B cell (primary cell): Measurements from ENCODE around the gene DAB1. TPM values are rescaled to one million over a fixed set of nuclear protein-coding genes. Genes with fewer than 3 reads are reported as not detected.

Experiments used
- ATAC-seq: fragments of 200-7000 bp; cut with Tn5 transposase; one replicate; pipeline ENCODE4 v1.10.0; 2021; ENCODE audit warnings: low read depth, mild to moderate bottlenecking, moderate number of reproducible peaks, moderate library complexity
- CTCF ChIA-PET: fragments of 350-600 bp; sonication (Branson Sonifier 250); formaldehyde crosslinking; loops from one replicate; lab custom pipeline; 2021; ENCODE audit warnings: antibody characterized with exemption, inconsistent platforms; lab: Charles Lee
- POLR2A ChIA-PET: fragments of 350-600 bp; sonication (Branson Sonifier 250); formaldehyde crosslinking; loops from one replicate; lab custom pipeline; 2021; ENCODE audit warnings: antibody characterized with exemption; lab: Charles Lee
- DNase-seq: peaks from one replicate; pipeline ENCODE4 v3.0.0; 2013
- H2AFZ ChIP-seq: 2 replicates; pipeline ENCODE4 v1.6.1; 2012; ENCODE audit warnings: mild to moderate bottlenecking, low read depth, low read length; ENCODE audit not compliant: insufficient read depth, poor library complexity, severe bottlenecking
- H3K27ac ChIP-seq, 2 donors: 1 replicate in 1 of 2; 2 replicates in 1 of 2; pipeline ENCODE4 v1.5.1; 2012 to 2013; ENCODE audit warnings: low read length in 2 of 2, mild to moderate bottlenecking in 2 of 2, moderate library complexity in 1 of 2
- H3K27me3 ChIP-seq, 4 experiments: fragments of 200-600 bp in 1 of 4; sonication (generic) in 1 of 4; replicated peaks in 1 of 4; 1 replicate in 2 of 4; 2 replicates in 2 of 4; pipeline versions ENCODE4 v1.6.1 to v1.7.0; 2013 to 2016; ENCODE audit warnings: low read length in 3 of 4, mild to moderate bottlenecking in 2 of 4, mixed read lengths in 1 of 4, moderate library complexity in 1 of 4; ENCODE audit not compliant: insufficient read depth in 4 of 4, control insufficient read depth in 3 of 4; ENCODE audit errors: control extremely low read depth in 1 of 4
- H3K36me3 ChIP-seq, 2 experiments: replicated peaks in 1 of 2; 1 replicate in 1 of 2; 2 replicates in 1 of 2; pipeline versions ENCODE4 v1.6.1 to v1.7.1; 2013; ENCODE audit warnings: low read length in 1 of 2; ENCODE audit not compliant: insufficient read depth in 2 of 2, control insufficient read depth in 1 of 2; ENCODE audit errors: control extremely low read depth in 1 of 2, extremely low read depth in 1 of 2
- H3K4me1 ChIP-seq, 2 donors: fragments of 200-600 bp in 1 of 2; sonication (generic) in 1 of 2; 1 replicate in 1 of 2; 2 replicates in 1 of 2; pipeline versions ENCODE4 v1.5.1 to v1.6.1; 2013 to 2017; ENCODE audit warnings: low read length in 2 of 2; ENCODE audit not compliant: control insufficient read depth in 2 of 2, insufficient read depth in 2 of 2
- H3K4me2 ChIP-seq: replicated peaks from 2 replicates; pipeline ENCODE3; 2012; ENCODE audit warnings: mild to moderate bottlenecking, low read depth, low read length; ENCODE audit not compliant: poor library complexity, severe bottlenecking
- H3K4me3 ChIP-seq, 5 experiments: fragments of 200-600 bp in 1 of 5; sonication (generic) in 1 of 5; 1 replicate in 3 of 5; 2 replicates in 2 of 5; pipeline versions ENCODE4 v1.5.1 to v1.7.0; 2011 to 2016; ENCODE audit warnings: low read length in 4 of 5, mild to moderate bottlenecking in 4 of 5, low read depth in 2 of 5, control low read depth in 1 of 5, moderate library complexity in 1 of 5; ENCODE audit not compliant: insufficient read depth in 1 of 5; ENCODE audit errors: control extremely low read depth in 1 of 5, extremely low read depth in 1 of 5
- H3K79me2 ChIP-seq: fragments of 200-600 bp; sonication (generic); one replicate; pipeline ENCODE4 v1.6.0; 2016; ENCODE audit warnings: low read length; ENCODE audit not compliant: control insufficient read depth, insufficient read depth
- H3K9ac ChIP-seq: fragments of 200-600 bp; sonication (generic); 2 replicates; pipeline ENCODE4 v1.6.1; 2017; ENCODE audit warnings: mild to moderate bottlenecking, low read length, moderate library complexity
- H3K9me3 ChIP-seq, 3 donors: one replicate each; pipeline versions ENCODE4 v1.6.1 to v1.7.1; 2013; ENCODE audit warnings: low read length in 2 of 3; ENCODE audit not compliant: control insufficient read depth in 2 of 3, insufficient read depth in 1 of 3; ENCODE audit errors: control extremely low read depth in 1 of 3
- H4K20me1 ChIP-seq: 2 replicates; pipeline ENCODE4 v1.6.0; 2012; ENCODE audit warnings: mild to moderate bottlenecking, low read length; ENCODE audit not compliant: insufficient read depth, control insufficient read depth, poor library complexity, severe bottlenecking
- H3K27ac Mint-ChIP-seq: one replicate; pipeline ENCODE4 v1.8.0; 2021; ENCODE audit warnings: mixed read lengths
- H3K27me3 Mint-ChIP-seq: one replicate; pipeline ENCODE4 v1.8.0; 2021; ENCODE audit warnings: mixed read lengths
- H3K4me1 Mint-ChIP-seq: one replicate; pipeline ENCODE4 v1.8.0; 2021; ENCODE audit warnings: mixed read lengths
- H3K4me3 Mint-ChIP-seq: one replicate; pipeline ENCODE4 v1.8.0; 2021; ENCODE audit warnings: mixed read lengths
- H3K9me3 Mint-ChIP-seq: one replicate; pipeline ENCODE4 v1.8.0; 2022; ENCODE audit warnings: mixed read lengths; ENCODE audit not compliant: insufficient read depth
- CTCF ChIP-seq: fragments of 200-600 bp; IDR thresholded peaks from one replicate; pipeline ENCODE4 v1.8.0; 2022; ENCODE audit warnings: antibody characterized with exemption, mild to moderate bottlenecking
- EZH2 ChIP-seq: IDR thresholded peaks from 2 replicates; pipeline ENCODE4 v1.6.1; 2012; ENCODE audit warnings: borderline replicate concordance, low read depth, mild to moderate bottlenecking, moderate library complexity, low read length; ENCODE audit not compliant: insufficient read depth, poor library complexity, severe bottlenecking
- WGBS: methylation state at CpG from one replicate; pipeline ENCODE4 v1.1.5; 2013; ENCODE audit warnings: missing lambda C conversion rate; ENCODE audit not compliant: insufficient coverage; 5-methylcytosine and 5-hydroxymethylcytosine counted together
- intact Hi-C: fragments of 100-400 bp; cut with micrococcal nuclease; formaldehyde crosslinking; loops from one replicate; pipeline ENCODE4 v1.10.0; 2022
- polyA plus RNA-seq: library from polyadenylated mRNA; depleted of rRNA; stranded (reverse); fragments of >200 nt; gene quantifications from 2 replicates; pipeline ENCODE4 v1.2.3, GENCODE V29; 2012
- total RNA-seq, 2 donors: library from RNA; stranded (reverse); fragments of 120-200 nt in 1 of 2; gene quantifications; 1 replicate in 1 of 2; 2 replicates in 1 of 2; pipeline versions ENCODE4 v1.2.3 to v1.2.4, GENCODE V29; 2013 to 2022

DAB1 gene
- total and polyA plus RNA-seq, 2 donors (not counting 1 experiment from before 2014, with no cell fraction given) = not detected

GRCh38 chr1:57294177-57294576 is 129.7 kb downstream of the DAB1 start:
- Histone ChIP-seq H3K9me3 (no peaks in the 10 kb centered on the region), H3K27ac (no peak overlapping the region), H3K27me3 (no peaks in the 10 kb centered on the region), H3K4me3 (no peak overlapping the region), H4K20me1 (no peaks in the 10 kb centered on the region), H3K4me1 (no peaks in the 10 kb centered on the region), H3K9ac (no peak overlapping the region), H3K79me2 (no peaks in the 10 kb centered on the region), H3K4me2 (no peak overlapping the region), H3K36me3 (no peaks in the 10 kb centered on the region), H2AFZ (no peak overlapping the region)
- H3K9me3 Mint-ChIP-seq = no peaks in the 10 kb centered on the region
- POLR2A ChIA-PET = no interaction called here
- DNase-seq (no peak), ATAC-seq (no peak)
- no peak overlapping the region for H3K4me3 Mint-ChIP-seq
- H3K27ac Mint-ChIP-seq = no peak overlapping the region
- H3K27me3 Mint-ChIP-seq = peaks cover 9% of the 10 kb centered on the region
- TF ChIP-seq CTCF = no peak
- TF ChIP-seq EZH2 = no peak
- intact Hi-C loops = no loop called here
- CTCF ChIA-PET = interaction anchor here (1.1 kb wide), 1 partner anchor 18 kb away, joined by 3 read pairs; no protein-coding TSS in a partner anchor
- H3K4me1 Mint-ChIP-seq = no peaks in the 10 kb centered on the region

GRCh38 chr1:57293214-57293613 is 130.6 kb downstream of the DAB1 start:
- H3K27ac Mint-ChIP-seq = no peak overlapping the region
- Histone ChIP-seq H3K4me3 (no peak overlapping the region), H3K36me3 (no peaks in the 10 kb centered on the region), H4K20me1 (no peaks in the 10 kb centered on the region), H3K27me3 (no peaks in the 10 kb centered on the region), H2AFZ (no peak overlapping the region), H3K4me1 (no peaks in the 10 kb centered on the region), H3K9ac (no peak overlapping the region), H3K4me2 (no peak overlapping the region), H3K79me2 (no peaks in the 10 kb centered on the region), H3K27ac (no peak overlapping the region), H3K9me3 (no peaks in the 10 kb centered on the region)
- H3K4me1 Mint-ChIP-seq = no peaks in the 10 kb centered on the region
- POLR2A ChIA-PET = no interaction called here
- intact Hi-C loops = no loop called here
- no peaks in the 10 kb centered on the region for H3K9me3 Mint-ChIP-seq
- CTCF ChIA-PET = interaction anchor here (1.1 kb wide), 1 partner anchor 17 kb away, joined by 3 read pairs; no protein-coding TSS in a partner anchor
- H3K27me3 Mint-ChIP-seq = peaks cover 13% of the 10 kb centered on the region
- DNase-seq (no peak), ATAC-seq (no peak)
- no peak overlapping the region for H3K4me3 Mint-ChIP-seq
- WGBS = no CpG with 5 or more reads among the region's 3 CpGs
- no peak for TF ChIP-seq EZH2
- TF ChIP-seq CTCF = no peak
